HG02623 (cell line): Measurements from ENCODE around the gene EFNA5.

Source experiments
- ATAC-seq: cut with Tn5 transposase; IDR thresholded peaks from one replicate; pipeline ENCODE4 v1.9.1; 2021; ENCODE audit warnings: moderate library complexity; ENCODE audit not compliant: unreplicated experiment

Gene EFNA5

GRCh38 chr5:107604990-107605389, 65.7 kb downstream of the EFNA5 start:
- ATAC-seq: no peak

- no peak for ATAC-seq
Measured at GRCh38 chr5:107604146-107604910, 66.4 kb downstream of the EFNA5 start.

GRCh38 chr5:107603349-107603748, 67.4 kb downstream of the EFNA5 start:
- ATAC-seq: no peak

GRCh38 chr5:107602896-107603295, 67.8 kb downstream of the EFNA5 start:
- ATAC-seq: no peak

GRCh38 chr5:107601076-107601475, 69.7 kb downstream of the EFNA5 start:
- ATAC-seq: no peak

- no peak for ATAC-seq
Measured at GRCh38 chr5:107598958-107599357, 71.8 kb downstream of the EFNA5 start.

GRCh38 chr5:107597803-107598202, 72.9 kb downstream of the EFNA5 start:
- ATAC-seq: no peak

- no peak for ATAC-seq
Measured at GRCh38 chr5:107597247-107597646, 73.5 kb downstream of the EFNA5 start.

GRCh38 chr5:107594253-107595045, 76.3 kb downstream of the EFNA5 start:
- no peak for ATAC-seq

GRCh38 chr5:107593009-107593408, 77.7 kb downstream of the EFNA5 start:
- no peak for ATAC-seq

- ATAC-seq: no peak
Measured at GRCh38 chr5:107592515-107592914, 78.2 kb downstream of the EFNA5 start.

GRCh38 chr5:107590686-107591085, 80.1 kb downstream of the EFNA5 start:
- ATAC-seq: no peak

- no peak for ATAC-seq
Measured at GRCh38 chr5:107589520-107590193, 81.1 kb downstream of the EFNA5 start.

- no peak for ATAC-seq
Measured at GRCh38 chr5:107582625-107583024, 88.1 kb downstream of the EFNA5 start.

- ATAC-seq: no peak
Measured at GRCh38 chr5:107580889-107581820, 89.6 kb downstream of the EFNA5 start.

- ATAC-seq: no peak
Measured at GRCh38 chr5:107578051-107578635, 92.6 kb downstream of the EFNA5 start.

- no peak for ATAC-seq
Measured at GRCh38 chr5:107577394-107577950, 93.3 kb downstream of the EFNA5 start.

- no peak for ATAC-seq
Measured at GRCh38 chr5:107576736-107577393, 93.9 kb downstream of the EFNA5 start.

GRCh38 chr5:107576155-107576554, 94.6 kb downstream of the EFNA5 start:
- ATAC-seq: no peak
